Measurements from ENCODE around the gene AWAT2.

The AWAT2 gene

GRCh38 chrX:70034646-70035045 lies 15.1 kb downstream of the AWAT2 start:
- H3K9ac ChIP-seq (ENCODE audit: low read length): no peak overlapping the region
- no peak overlapping the region for H3K27ac ChIP-seq (ENCODE audit: low read length)
- H3K36me3 ChIP-seq (replicated peaks; ENCODE audit: insufficient read depth, low read length): no peaks in the 10 kb centered on the region
- no peaks in the 10 kb centered on the region for H3K79me2 ChIP-seq (ENCODE audit: low read length)
- no peak for TF ChIP-seq CTCF (IDR thresholded peaks at IDR 0.05; ENCODE audit: low read length)
- TF ChIP-seq EZH2phosphoT487 (IDR thresholded peaks at IDR 0.05; ENCODE audit: low read length): no peak
- no peak for TF ChIP-seq EZH2 (optimal IDR thresholded peaks at IDR 0.05; ENCODE audit: low read depth, low read length)
- no peaks in the 10 kb centered on the region for H4K20me1 ChIP-seq (ENCODE audit: insufficient read depth, low read length)
- no peaks in the 10 kb centered on the region for H3K27me3 ChIP-seq (replicated peaks; ENCODE audit: insufficient read depth, low read length)
- H2AFZ ChIP-seq (ENCODE audit: low read length): no peak overlapping the region
- H3F3A ChIP-seq (ENCODE audit: insufficient read depth, low read length): no peaks in the 10 kb centered on the region
- H3K9me2 ChIP-seq (replicated peaks; ENCODE audit: insufficient read depth, low read length): no peaks in the 10 kb centered on the region
- no peaks in the 10 kb centered on the region for H3K4me1 ChIP-seq (ENCODE audit: low read length)
- no peaks in the 10 kb centered on the region for H3K9me3 ChIP-seq (replicated peaks; ENCODE audit: insufficient read depth, low read length)
- H3K4me2 ChIP-seq (ENCODE audit: low read depth, low read length): no peak overlapping the region
- no peak for DNase-seq
- H3K4me3 ChIP-seq (ENCODE audit: low read length): no peak overlapping the region

- no peaks in the 10 kb centered on the region for H4K20me1 ChIP-seq (ENCODE audit: insufficient read depth, low read length)
- no peaks in the 10 kb centered on the region for H3F3A ChIP-seq (ENCODE audit: insufficient read depth, low read length)
- H3K4me3 ChIP-seq (ENCODE audit: low read length): no peak overlapping the region
- H3K27ac ChIP-seq (ENCODE audit: low read length): no peak overlapping the region
- H3K9ac ChIP-seq (ENCODE audit: low read length): no peak overlapping the region
- no peak for TF ChIP-seq EZH2 (optimal IDR thresholded peaks at IDR 0.05; ENCODE audit: low read depth, low read length)
- TF ChIP-seq CTCF (IDR thresholded peaks at IDR 0.05; ENCODE audit: low read length): peak; percentile 46
- no peak for TF ChIP-seq EZH2phosphoT487 (IDR thresholded peaks at IDR 0.05; ENCODE audit: low read length)
- H3K27me3 ChIP-seq (replicated peaks; ENCODE audit: insufficient read depth, low read length): no peaks in the 10 kb centered on the region
- no peak overlapping the region for H3K4me2 ChIP-seq (ENCODE audit: low read depth, low read length)
- H2AFZ ChIP-seq (ENCODE audit: low read length): no peak overlapping the region
- no peaks in the 10 kb centered on the region for H3K79me2 ChIP-seq (ENCODE audit: low read length)
- no peak for DNase-seq
- H3K36me3 ChIP-seq (replicated peaks; ENCODE audit: insufficient read depth, low read length): no peaks in the 10 kb centered on the region
- no peaks in the 10 kb centered on the region for H3K9me2 ChIP-seq (replicated peaks; ENCODE audit: insufficient read depth, low read length)
- H3K9me3 ChIP-seq (replicated peaks; ENCODE audit: insufficient read depth, low read length): no peaks in the 10 kb centered on the region
- no peaks in the 10 kb centered on the region for H3K4me1 ChIP-seq (ENCODE audit: low read length)
These were observed 16.2 kb downstream of the AWAT2 start for GRCh38 chrX:70033348-70034051.

GRCh38 chrX:70032792-70033191 lies 16.9 kb downstream of the AWAT2 start:
- Histone ChIP-seq H3K9ac (ENCODE audit: low read length) (no peak overlapping the region), H3K4me1 (ENCODE audit: low read length) (no peaks in the 10 kb centered on the region), H3F3A (ENCODE audit: insufficient read depth, low read length) (no peaks in the 10 kb centered on the region), H3K27ac (ENCODE audit: low read length) (no peak overlapping the region), H4K20me1 (ENCODE audit: insufficient read depth, low read length) (no peaks in the 10 kb centered on the region), H3K36me3 (replicated peaks; ENCODE audit: insufficient read depth, low read length) (no peaks in the 10 kb centered on the region), H3K9me2 (replicated peaks; ENCODE audit: insufficient read depth, low read length) (no peaks in the 10 kb centered on the region), H2AFZ (ENCODE audit: low read length) (no peak overlapping the region), H3K4me2 (ENCODE audit: low read depth, low read length) (no peak overlapping the region), H3K27me3 (replicated peaks; ENCODE audit: insufficient read depth, low read length) (no peaks in the 10 kb centered on the region), H3K79me2 (ENCODE audit: low read length) (no peaks in the 10 kb centered on the region), H3K4me3 (ENCODE audit: low read length) (no peak overlapping the region), H3K9me3 (replicated peaks; ENCODE audit: insufficient read depth, low read length) (no peaks in the 10 kb centered on the region)
- no peak for DNase-seq
- TF ChIP-seq CTCF (IDR thresholded peaks at IDR 0.05; ENCODE audit: low read length): no peak
- TF ChIP-seq EZH2 (optimal IDR thresholded peaks at IDR 0.05; ENCODE audit: low read depth, low read length): no peak
- TF ChIP-seq EZH2phosphoT487 (IDR thresholded peaks at IDR 0.05; ENCODE audit: low read length): no peak

All from MM.1S (cell line).